Tibial artery (tissue), 4 donors: ENCODE results near the gene MYBPH.

Experiments
- DNase-seq, 2 donors: peaks; one replicate each; pipeline ENCODE4 v3.0.0-alpha.2; 2019
- H3K27ac ChIP-seq, 2 donors: fragments of 200-600 bp; sonication (generic) in 1 of 2; 1 replicate in 1 of 2; 2 replicates in 1 of 2; pipeline ENCODE4 v1.5.1; 2018 to 2019; ENCODE audit warnings: mild to moderate bottlenecking in 1 of 2
- H3K27me3 ChIP-seq, 2 donors: fragments of 200-600 bp; sonication (generic) in 1 of 2; one replicate each; pipeline versions ENCODE4 v1.5.1 to v1.6.0; 2016 to 2019
- H3K36me3 ChIP-seq, 3 donors: fragments of 200-600 bp; sonication (generic) in 2 of 3; one replicate each; pipeline ENCODE4 v1.5.1; 2016 to 2019; ENCODE audit warnings: mild to moderate bottlenecking in 2 of 3
- H3K4me1 ChIP-seq, 4 donors: fragments of 200-600 bp; sonication (generic) in 2 of 4; 1 replicate in 3 of 4; 2 replicates in 1 of 4; pipeline ENCODE4 v1.5.1; 2016 to 2019
- H3K4me3 ChIP-seq, 2 donors: fragments of 200-600 bp; sonication (generic) in 1 of 2; 1 replicate in 1 of 2; 2 replicates in 1 of 2; pipeline ENCODE4 v1.5.1; 2018 to 2019; ENCODE audit warnings: mild to moderate bottlenecking in 2 of 2
- H3K9me3 ChIP-seq, 3 donors: fragments of 200-600 bp; sonication (generic) in 1 of 3; one replicate each; pipeline ENCODE4 v1.5.1; 2016 to 2019
- intact Hi-C: fragments of 100-400 bp; cut with DNase I; formaldehyde crosslinking; loops from one replicate; pipeline ENCODE4 v1.15.0; 2023; ENCODE audit warnings: low total_unique reads
- TF ChIP-seq, protein P1 (sequence below), 2 experiments: fragments of 200-600 bp in 1 of 2; fragments of 450-650 bp in 1 of 2; IDR thresholded peaks; one replicate each; pipeline ENCODE4 v1.5.1; 2017 to 2019; ENCODE audit warnings: antibody characterized with exemption in 2 of 2, mild to moderate bottlenecking in 1 of 2, moderate library complexity in 1 of 2

The MYBPH gene

DNA sequence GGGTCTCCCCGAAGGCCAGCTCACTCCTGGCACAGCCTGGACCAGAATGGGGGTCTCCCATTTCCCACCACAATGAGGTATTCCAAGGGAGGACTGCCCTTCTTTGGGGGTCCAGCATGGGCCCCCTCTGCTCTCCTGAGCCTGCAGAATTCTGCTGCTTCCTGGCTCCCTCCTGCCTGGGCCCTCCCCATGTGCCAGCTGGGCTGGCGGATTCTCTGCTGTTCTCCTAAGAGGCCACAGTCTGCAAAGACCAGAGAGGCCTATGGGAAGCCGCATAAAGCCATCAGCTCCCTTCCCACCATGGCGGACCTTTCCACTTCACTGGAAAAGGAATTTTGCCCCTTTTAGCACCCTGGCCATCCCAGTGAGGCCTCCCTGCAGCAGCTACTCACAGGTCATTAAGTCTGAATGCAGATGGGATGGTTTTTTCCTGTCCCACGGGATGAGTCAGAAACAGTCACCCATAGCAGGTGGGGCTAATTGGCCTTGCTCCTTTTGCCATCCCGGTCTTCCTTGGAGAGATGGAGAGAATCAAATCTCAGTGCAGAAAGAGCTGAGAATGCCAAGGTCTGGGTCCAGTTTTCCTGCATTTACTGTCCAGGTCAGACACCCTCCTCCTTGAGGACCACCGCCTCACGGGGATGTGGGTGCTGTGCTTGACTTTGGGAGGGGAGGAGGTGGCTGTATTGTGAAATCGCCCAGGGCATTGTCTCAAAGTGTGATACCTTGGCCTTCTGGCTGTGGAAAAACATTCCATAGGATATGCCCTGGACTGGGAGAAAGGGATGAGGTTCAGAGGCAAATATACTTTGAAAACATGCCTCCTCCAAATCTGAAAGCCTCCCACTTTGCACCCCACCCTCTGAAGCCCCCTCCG is 23.2 kb downstream of the MYBPH start:
- peaks cover 0 to 18% of the 10 kb centered on the region in 2 donors for H3K27me3 ChIP-seq
- H3K9me3 ChIP-seq: no peaks in the 10 kb centered on the region
- peaks cover 0 to 6% (median 0%) of the 10 kb centered on the region in 4 donors for H3K4me1 ChIP-seq
- no peak overlapping the region for H3K4me3 ChIP-seq
- TF ChIP-seq, protein P1, sequence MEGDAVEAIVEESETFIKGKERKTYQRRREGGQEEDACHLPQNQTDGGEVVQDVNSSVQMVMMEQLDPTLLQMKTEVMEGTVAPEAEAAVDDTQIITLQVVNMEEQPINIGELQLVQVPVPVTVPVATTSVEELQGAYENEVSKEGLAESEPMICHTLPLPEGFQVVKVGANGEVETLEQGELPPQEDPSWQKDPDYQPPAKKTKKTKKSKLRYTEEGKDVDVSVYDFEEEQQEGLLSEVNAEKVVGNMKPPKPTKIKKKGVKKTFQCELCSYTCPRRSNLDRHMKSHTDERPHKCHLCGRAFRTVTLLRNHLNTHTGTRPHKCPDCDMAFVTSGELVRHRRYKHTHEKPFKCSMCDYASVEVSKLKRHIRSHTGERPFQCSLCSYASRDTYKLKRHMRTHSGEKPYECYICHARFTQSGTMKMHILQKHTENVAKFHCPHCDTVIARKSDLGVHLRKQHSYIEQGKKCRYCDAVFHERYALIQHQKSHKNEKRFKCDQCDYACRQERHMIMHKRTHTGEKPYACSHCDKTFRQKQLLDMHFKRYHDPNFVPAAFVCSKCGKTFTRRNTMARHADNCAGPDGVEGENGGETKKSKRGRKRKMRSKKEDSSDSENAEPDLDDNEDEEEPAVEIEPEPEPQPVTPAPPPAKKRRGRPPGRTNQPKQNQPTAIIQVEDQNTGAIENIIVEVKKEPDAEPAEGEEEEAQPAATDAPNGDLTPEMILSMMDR (IDR thresholded peaks at IDR 0.05): no peak
- no peak overlapping the region for H3K27ac ChIP-seq
- H3K36me3 ChIP-seq: no peaks in the 10 kb centered on the region
- intact Hi-C loops: no loop called here
- no peak for DNase-seq

DNA sequence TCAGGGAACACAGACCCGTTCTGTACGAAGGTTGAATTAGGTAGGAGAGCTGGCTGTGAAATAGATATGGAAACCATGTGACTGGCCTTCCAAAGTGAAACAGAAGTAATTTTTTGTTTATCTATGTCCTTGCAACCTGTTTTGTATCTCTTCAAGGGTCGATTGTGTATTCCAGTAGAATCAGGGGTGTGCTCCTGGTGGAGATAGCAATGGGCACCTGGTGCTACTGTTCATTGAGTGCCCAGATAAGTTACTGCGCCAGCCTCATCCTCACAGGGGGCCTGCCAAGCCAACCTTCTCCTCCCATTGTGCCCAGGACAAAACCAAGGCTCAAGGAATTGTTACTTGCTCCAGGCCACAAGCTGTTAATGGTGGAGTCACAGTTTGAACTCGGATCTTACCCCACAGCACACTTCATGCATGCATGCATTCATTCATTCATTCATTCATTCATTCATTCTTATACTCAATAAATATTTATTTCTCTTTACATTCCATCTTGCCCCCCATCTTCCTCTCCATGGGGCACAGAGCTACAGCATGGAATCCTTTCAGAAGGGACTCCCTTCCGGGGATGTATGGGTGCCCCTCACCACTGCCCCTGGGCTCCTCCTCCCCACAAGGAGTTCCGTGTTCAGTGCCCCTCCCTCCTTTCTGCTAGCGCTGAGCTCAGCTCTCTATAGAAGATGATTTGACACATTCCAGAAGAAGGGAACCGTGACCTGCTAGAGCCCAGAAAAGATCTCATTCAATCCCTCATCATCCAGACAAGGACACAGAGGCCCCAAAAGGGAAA is 24.1 kb downstream of the MYBPH start:
- peaks cover 0 to 18% of the 10 kb centered on the region in 2 donors for H3K27me3 ChIP-seq
- TF ChIP-seq, protein P1 (IDR thresholded peaks at IDR 0.05): no peak
- no peak for DNase-seq
- H3K4me3 ChIP-seq: no peak overlapping the region
- H3K27ac ChIP-seq: no peak overlapping the region
- no peaks in the 10 kb centered on the region for H3K9me3 ChIP-seq
- intact Hi-C loops: no loop called here
- no peaks in the 10 kb centered on the region for H3K36me3 ChIP-seq
- H3K4me1 ChIP-seq: peaks cover 0 to 6% (median 0%) of the 10 kb centered on the region in 4 donors

DNA sequence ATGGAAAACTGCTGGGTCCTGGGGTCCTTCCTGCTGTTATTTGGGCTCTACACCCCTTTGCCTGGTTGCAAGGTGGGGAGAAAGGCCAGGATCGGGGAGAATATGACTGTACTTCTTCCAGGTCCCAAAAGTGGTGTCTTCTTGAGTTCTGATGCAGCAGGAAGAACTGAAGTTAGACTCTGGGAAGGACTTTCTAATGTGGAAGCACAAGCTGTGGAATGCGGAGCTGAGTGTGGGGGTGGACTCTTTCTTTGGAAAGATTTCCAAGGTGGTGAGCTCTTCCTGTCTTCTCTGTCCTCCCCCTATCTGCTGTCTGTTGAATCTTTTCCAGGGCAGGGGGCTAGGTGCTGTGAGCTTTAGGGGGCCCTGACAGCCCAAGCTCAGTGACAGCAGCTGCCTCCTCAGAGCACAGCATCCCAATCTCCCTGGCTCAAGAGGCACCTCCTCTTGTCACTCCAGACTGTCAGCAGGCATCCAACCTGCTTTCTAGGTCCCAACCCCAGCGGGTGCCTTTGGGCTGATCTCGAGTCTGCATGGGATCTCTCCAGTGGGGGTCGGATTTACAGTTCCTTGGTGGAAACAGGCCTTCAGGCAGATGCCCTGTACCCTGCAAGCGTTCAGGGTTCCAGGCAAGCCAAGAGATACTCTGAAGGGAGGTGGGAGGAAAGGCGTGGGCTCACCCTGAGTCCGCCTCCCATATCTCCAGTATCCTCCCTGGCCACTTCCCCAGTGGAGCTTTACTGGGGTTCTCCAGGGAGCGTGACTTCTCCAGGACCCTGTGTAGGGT is 24.9 kb downstream of the MYBPH start:
- Histone ChIP-seq H3K27ac (no peak overlapping the region), H3K36me3 (no peaks in the 10 kb centered on the region), H3K4me3 (no peak overlapping the region), H3K9me3 (no peaks in the 10 kb centered on the region), H3K4me1 (peaks cover 0 to 9% (median 0%) of the 10 kb centered on the region in 4 donors), H3K27me3 (peaks cover 0 to 18% of the 10 kb centered on the region in 2 donors)
- TF ChIP-seq, protein P1 (IDR thresholded peaks at IDR 0.05): no peak
- intact Hi-C loops: no loop called here
- DNase-seq: no peak

DNA sequence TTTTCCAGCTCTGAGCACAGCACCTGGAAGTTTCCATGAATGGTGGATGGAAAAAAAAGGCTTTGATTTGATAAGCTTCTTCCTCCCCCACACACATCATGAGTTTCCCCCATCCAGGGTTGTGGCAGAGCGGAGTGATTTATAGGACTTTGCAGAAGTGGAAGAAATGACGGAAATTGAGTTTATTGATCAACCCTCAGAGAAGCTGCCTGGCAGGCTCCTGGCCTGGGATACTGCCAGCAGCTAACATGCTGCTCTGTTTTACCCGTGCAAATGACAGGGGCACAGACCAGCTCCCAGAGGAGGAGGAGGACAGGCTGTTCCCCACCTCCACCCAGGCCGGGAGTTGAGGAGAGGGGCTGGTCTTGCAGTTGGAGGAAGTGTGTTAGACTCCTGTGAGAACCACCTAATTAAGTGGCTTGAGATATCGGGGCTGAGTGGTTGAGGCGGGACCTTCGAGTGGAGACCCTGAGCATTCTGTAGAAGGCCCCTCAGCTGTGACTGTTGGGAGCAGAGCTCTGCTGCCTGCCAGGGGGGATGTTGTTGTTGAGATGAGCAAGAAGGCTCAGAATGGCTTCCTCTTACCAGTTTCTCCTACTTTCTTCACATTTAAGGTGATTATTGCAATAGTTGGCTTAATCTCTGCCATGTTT is 26.3 kb downstream of the MYBPH start:
- Histone ChIP-seq H3K9me3 (no peaks in the 10 kb centered on the region), H3K4me1 (peaks cover 0 to 11% (median 0%) of the 10 kb centered on the region in 4 donors), H3K27me3 (peaks cover 0 to 15% of the 10 kb centered on the region in 2 donors), H3K36me3 (no peaks in the 10 kb centered on the region), H3K27ac (no peak overlapping the region), H3K4me3 (no peak overlapping the region)
- DNase-seq: no peak
- intact Hi-C loops: no loop called here
- TF ChIP-seq, protein P1 (IDR thresholded peaks at IDR 0.05): no peak

DNA sequence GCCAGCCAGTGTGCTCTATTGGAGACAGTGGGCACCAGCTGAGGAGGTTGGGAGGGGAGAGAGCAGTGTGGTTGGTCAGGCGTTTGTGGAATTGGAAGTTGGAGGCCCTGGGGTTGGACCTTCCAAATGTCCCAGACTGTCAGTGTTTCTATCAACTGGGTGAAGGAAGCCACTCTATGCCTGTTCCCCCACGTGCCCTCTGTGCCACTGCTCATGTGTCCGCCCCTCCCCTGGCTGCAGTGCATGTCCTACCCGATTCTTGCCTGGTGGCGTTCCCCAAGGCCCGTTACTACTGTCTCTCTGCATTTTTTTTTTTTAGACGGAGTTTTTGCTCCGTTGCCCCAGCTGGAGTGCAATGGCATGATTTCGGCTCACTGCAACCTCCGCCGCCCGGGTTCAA is 27.0 kb downstream of the MYBPH start:
- no peak for DNase-seq
- Histone ChIP-seq H3K4me3 (no peak overlapping the region), H3K27me3 (peaks cover 0 to 13% of the 10 kb centered on the region in 2 donors), H3K36me3 (no peaks in the 10 kb centered on the region), H3K27ac (no peak overlapping the region), H3K9me3 (no peaks in the 10 kb centered on the region), H3K4me1 (peaks cover 0 to 11% (median 0%) of the 10 kb centered on the region in 4 donors)
- intact Hi-C loops: no loop called here
- TF ChIP-seq, protein P1 (IDR thresholded peaks at IDR 0.05): no peak
